HFF-Myc (cell line): ENCODE data around the gene GRIK4.
A peak's percentile ranks its signal among the peaks of the same experiment; 100 is the strongest.

Experiments used
- DNase-seq: peaks from one replicate; pipeline ENCODE4 v3.0.0-alpha.2; 2011; ENCODE audit warnings: low read depth; ENCODE audit errors: extremely low read depth
- H3K4me3 ChIP-seq: replicated peaks from 2 replicates; pipeline ENCODE4 v1.5.1; 2011; ENCODE audit warnings: low read depth, mild to moderate bottlenecking, control low read depth, low read length
- TF ChIP-seq, protein P1 (sequence below): IDR thresholded peaks from 2 replicates; pipeline ENCODE4 v1.5.1; 2012; ENCODE audit warnings: mild to moderate bottlenecking, low read depth, low read length, control low read depth; ENCODE audit errors: missing control alignments

The GRIK4 gene

GRCh38 chr11:120555433-120555773 lies 43.9 kb downstream of the GRIK4 start:
- TF ChIP-seq, protein P1, sequence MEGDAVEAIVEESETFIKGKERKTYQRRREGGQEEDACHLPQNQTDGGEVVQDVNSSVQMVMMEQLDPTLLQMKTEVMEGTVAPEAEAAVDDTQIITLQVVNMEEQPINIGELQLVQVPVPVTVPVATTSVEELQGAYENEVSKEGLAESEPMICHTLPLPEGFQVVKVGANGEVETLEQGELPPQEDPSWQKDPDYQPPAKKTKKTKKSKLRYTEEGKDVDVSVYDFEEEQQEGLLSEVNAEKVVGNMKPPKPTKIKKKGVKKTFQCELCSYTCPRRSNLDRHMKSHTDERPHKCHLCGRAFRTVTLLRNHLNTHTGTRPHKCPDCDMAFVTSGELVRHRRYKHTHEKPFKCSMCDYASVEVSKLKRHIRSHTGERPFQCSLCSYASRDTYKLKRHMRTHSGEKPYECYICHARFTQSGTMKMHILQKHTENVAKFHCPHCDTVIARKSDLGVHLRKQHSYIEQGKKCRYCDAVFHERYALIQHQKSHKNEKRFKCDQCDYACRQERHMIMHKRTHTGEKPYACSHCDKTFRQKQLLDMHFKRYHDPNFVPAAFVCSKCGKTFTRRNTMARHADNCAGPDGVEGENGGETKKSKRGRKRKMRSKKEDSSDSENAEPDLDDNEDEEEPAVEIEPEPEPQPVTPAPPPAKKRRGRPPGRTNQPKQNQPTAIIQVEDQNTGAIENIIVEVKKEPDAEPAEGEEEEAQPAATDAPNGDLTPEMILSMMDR, result no peak
- H3K4me3 ChIP-seq, result no peak overlapping the region
- no peak for DNase-seq

GRCh38 chr11:120556797-120557196 lies 45.2 kb downstream of the GRIK4 start:
- no peak for DNase-seq
- TF ChIP-seq, protein P1, result no peak
- no peak overlapping the region for H3K4me3 ChIP-seq

GRCh38 chr11:120558744-120559431 lies 47.3 kb downstream of the GRIK4 start:
- TF ChIP-seq, protein P1, result no peak
- no peak overlapping the region for H3K4me3 ChIP-seq
- DNase-seq, result no peak

GRCh38 chr11:120561286-120561685 lies 49.7 kb downstream of the GRIK4 start:
- TF ChIP-seq, protein P1, result no peak
- no peak overlapping the region for H3K4me3 ChIP-seq
- DNase-seq, result no peak

- no peak overlapping the region for H3K4me3 ChIP-seq
- no peak for DNase-seq
- TF ChIP-seq, protein P1, result no peak
Observed at GRCh38 chr11:120562806-120563425, 51.4 kb downstream of the GRIK4 start.

DNA sequence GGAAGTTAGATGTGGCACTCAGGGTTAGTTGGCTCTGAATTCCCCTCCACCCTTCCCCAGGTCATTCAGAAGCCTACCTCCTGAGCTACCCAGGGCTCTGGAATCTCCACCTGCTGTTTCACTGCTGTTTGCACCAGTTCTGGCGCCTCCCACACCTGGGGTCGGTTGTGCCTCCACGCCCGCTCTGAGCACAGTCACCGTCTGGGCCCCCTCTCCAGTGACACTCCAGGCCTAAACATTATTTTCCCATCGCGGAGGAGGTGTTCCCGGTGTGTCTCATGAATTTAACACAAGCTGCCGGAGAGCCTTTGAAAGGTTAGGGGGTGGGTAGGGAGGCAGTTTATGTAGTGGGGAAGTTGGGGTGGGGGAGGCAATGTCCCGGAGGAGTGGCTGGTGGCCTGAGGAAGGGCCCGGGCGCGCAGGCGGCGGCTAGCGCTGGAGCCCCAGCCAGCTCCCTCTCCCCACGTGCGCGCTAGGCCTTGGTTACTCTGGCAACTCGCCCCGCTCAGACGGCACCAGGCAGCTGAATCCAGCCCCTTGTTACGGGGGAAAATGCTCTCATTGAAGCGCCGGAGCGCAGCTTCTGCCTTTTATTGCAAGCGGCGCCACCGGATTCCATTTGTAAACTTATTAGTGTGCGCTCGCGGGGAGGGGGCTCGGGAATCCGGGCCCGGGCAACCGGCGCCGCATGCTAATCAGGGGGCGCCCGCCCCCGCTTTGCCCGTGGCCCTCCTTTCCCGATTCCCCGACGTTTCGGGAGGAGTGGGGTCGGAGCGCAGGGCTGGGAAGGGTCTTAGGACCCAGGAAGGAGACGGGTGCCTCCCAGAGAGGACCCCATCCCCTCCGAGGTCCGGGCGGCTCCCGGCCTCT lies 52.4 kb downstream of the GRIK4 start:
- TF ChIP-seq, protein P1, result no peak
- peak overlapping the region; percentile 31 for H3K4me3 ChIP-seq
- DNase-seq, result no peak
